ENCODE measurements around the gene PRIM2.
"Not testable (repeated sequence)": the region's sequence is repeated elsewhere in the genome, so short reads cannot be mapped to it uniquely, and the experiment has no call there.

Gene PRIM2

GRCh38 chr6:57432157-57432556 lies 114.7 kb downstream of the PRIM2 start:
- H3K36me3 ChIP-seq (ENCODE audit: control insufficient read depth, insufficient read depth, low read length), result no peaks in the 10 kb centered on the region
- peaks cover 14% of the 10 kb centered on the region for H3K4me1 ChIP-seq (ENCODE audit: control insufficient read depth, insufficient read depth, low read length, poor library complexity, severe bottlenecking)
- no peaks in the 10 kb centered on the region for H3K9me3 ChIP-seq (ENCODE audit: control insufficient read depth, low read length)
- WGBS, 2 experiments (ENCODE audit: insufficient coverage in 2 of 2), result 83% methylated on average over 1 of the region's 2 CpGs
- H3K4me3 ChIP-seq (ENCODE audit: extremely low read depth, insufficient read depth, low read length, poor library complexity, severe bottlenecking), result no peak overlapping the region
- no peak overlapping the region for H3K27ac ChIP-seq (ENCODE audit: low read depth, low read length, severe bottlenecking)

DNA sequence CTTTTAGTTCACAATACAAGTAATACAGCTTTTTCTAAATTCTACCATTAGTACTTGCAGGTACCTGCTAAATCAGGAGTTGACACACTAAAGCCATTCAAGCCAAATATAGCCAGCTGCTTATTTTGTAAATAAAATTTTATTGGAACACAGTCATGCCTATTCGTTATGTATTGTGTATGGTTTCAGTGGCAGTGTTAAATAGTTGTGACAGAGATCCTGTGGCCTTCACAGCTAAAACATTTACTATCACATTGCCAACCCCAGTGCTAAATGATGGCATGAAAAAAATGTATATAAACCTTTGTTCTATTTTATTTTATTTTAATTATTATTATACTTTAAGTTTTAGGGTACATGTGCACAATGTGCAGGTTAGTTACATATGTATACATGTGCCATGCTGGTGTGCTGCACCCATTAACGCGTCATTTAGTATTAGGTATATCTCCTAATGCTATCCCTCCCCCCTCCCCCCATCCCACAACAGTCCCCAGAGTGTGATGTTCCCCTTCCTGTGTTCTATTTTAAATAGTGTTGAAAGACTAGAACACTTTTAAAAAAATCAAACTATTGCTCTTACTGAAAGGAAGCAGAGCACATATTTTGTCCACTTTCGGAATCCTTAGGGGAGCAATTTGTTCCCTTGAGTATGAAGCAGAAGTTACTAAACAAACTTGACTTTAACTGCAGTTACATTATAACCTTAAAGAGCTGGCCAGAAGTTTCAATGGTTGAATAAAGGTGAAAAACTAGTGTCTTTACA lies 115.7 kb downstream of the PRIM2 start:
- Histone ChIP-seq H3K27ac (ENCODE audit: low read depth, low read length, severe bottlenecking) (no peak overlapping the region), H3K36me3 (ENCODE audit: control insufficient read depth, insufficient read depth, low read length) (no peaks in the 10 kb centered on the region), H3K4me1 (ENCODE audit: control insufficient read depth, insufficient read depth, low read length, poor library complexity, severe bottlenecking) (peaks cover 14% of the 10 kb centered on the region), H3K9me3 (ENCODE audit: control insufficient read depth, low read length) (no peaks in the 10 kb centered on the region), H3K4me3 (ENCODE audit: extremely low read depth, insufficient read depth, low read length, poor library complexity, severe bottlenecking) (no peak overlapping the region)
- no CpG with 5 or more reads among the region's 4 CpGs for WGBS, 2 experiments (ENCODE audit: insufficient coverage in 2 of 2)

DNA sequence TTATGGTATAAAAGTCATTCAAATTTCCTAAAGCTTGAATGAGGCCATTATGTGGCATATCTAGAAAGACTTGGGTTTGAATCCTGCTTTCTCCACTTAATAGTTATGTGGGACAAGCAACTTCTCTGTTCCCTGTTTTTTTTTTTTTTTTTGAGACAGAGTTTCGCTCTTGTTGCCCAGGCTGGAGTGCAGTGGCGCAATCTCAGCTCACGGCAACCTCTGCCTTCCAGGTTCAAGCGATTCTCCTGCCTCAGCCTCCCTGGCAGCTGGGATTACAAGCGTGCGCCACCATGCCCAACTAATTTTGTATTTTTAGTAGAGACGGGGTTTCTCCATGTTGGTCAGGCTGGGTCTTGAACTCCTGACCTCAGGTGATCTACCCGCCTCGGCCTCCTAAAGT lies 116.4 kb downstream of the PRIM2 start:
- H3K4me1 ChIP-seq (ENCODE audit: control insufficient read depth, insufficient read depth, low read length, poor library complexity, severe bottlenecking), result peaks cover 14% of the 10 kb centered on the region
- H3K36me3 ChIP-seq (ENCODE audit: control insufficient read depth, insufficient read depth, low read length); H3K4me3 ChIP-seq (ENCODE audit: extremely low read depth, insufficient read depth, low read length, poor library complexity, severe bottlenecking); H3K9me3 ChIP-seq (ENCODE audit: control insufficient read depth, low read length); H3K27ac ChIP-seq (ENCODE audit: low read depth, low read length, severe bottlenecking): not testable (repeated sequence)
- 91 to 92% methylated on average over 4 to 7 of the region's 9 CpGs for WGBS, 2 experiments (ENCODE audit: insufficient coverage in 2 of 2)

GRCh38 chr6:57434944-57435343 lies 117.5 kb downstream of the PRIM2 start:
- H3K27ac ChIP-seq (ENCODE audit: low read depth, low read length, severe bottlenecking), result no peak overlapping the region
- H3K36me3 ChIP-seq (ENCODE audit: control insufficient read depth, insufficient read depth, low read length), result no peaks in the 10 kb centered on the region
- H3K4me1 ChIP-seq (ENCODE audit: control insufficient read depth, insufficient read depth, low read length, poor library complexity, severe bottlenecking), result peaks cover 14% of the 10 kb centered on the region
- H3K9me3 ChIP-seq (ENCODE audit: control insufficient read depth, low read length), result no peaks in the 10 kb centered on the region
- 90 to 100% methylated on average over 3 to 4 of the region's 4 CpGs for WGBS, 2 experiments (ENCODE audit: insufficient coverage in 2 of 2)
- no peak overlapping the region for H3K4me3 ChIP-seq (ENCODE audit: extremely low read depth, insufficient read depth, low read length, poor library complexity, severe bottlenecking)

- Histone ChIP-seq H3K9me3 (ENCODE audit: control insufficient read depth, low read length) (no peaks in the 10 kb centered on the region), H3K4me1 (ENCODE audit: control insufficient read depth, insufficient read depth, low read length, poor library complexity, severe bottlenecking) (peaks cover 14% of the 10 kb centered on the region), H3K36me3 (ENCODE audit: control insufficient read depth, insufficient read depth, low read length) (no peaks in the 10 kb centered on the region), H3K4me3 (ENCODE audit: extremely low read depth, insufficient read depth, low read length, poor library complexity, severe bottlenecking) (no peak overlapping the region), H3K27ac (ENCODE audit: low read depth, low read length, severe bottlenecking) (no peak overlapping the region)
- 75 to 100% methylated on average over 1 to 2 of the region's 3 CpGs for WGBS, 2 experiments (ENCODE audit: insufficient coverage in 2 of 2)
Measured at GRCh38 chr6:57435475-57436160, 118.2 kb downstream of the PRIM2 start.

DNA sequence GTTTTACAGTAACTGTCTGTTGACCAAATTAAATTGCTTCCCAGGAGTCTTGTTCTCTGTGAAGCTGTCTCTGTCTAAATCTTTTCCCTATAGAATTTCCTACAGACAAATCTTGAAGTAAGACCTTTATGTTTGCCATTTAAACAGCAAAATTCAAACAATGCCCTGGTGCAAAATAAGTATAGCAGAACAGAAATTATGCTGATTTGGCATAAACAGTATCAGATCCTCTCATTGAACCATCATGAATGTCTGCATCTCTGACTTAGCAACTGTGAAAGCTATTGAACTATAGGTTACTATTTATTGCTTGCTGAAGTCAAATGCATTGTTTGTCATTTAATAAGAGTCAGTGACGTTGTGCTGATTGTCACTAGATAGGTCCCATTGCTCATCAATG lies 123.3 kb downstream of the PRIM2 start:
- not testable (repeated sequence) for H3K27ac ChIP-seq (ENCODE audit: low read depth, low read length, severe bottlenecking); H3K4me1 ChIP-seq (ENCODE audit: control insufficient read depth, insufficient read depth, low read length, poor library complexity, severe bottlenecking); H3K4me3 ChIP-seq (ENCODE audit: extremely low read depth, insufficient read depth, low read length, poor library complexity, severe bottlenecking); H3K9me3 ChIP-seq (ENCODE audit: control insufficient read depth, low read length); H3K36me3 ChIP-seq (ENCODE audit: control insufficient read depth, insufficient read depth, low read length)
- WGBS, 2 experiments (ENCODE audit: insufficient coverage in 2 of 2), result no CpG with 5 or more reads among the region's 1 CpG

GRCh38 chr6:57442133-57442532 lies 124.7 kb downstream of the PRIM2 start:
- H3K9me3 ChIP-seq (ENCODE audit: control insufficient read depth, low read length); H3K27ac ChIP-seq (ENCODE audit: low read depth, low read length, severe bottlenecking); H3K4me1 ChIP-seq (ENCODE audit: control insufficient read depth, insufficient read depth, low read length, poor library complexity, severe bottlenecking): not testable (repeated sequence)

GRCh38 chr6:57443181-57443580 lies 125.8 kb downstream of the PRIM2 start:
- H3K4me3 ChIP-seq (ENCODE audit: extremely low read depth, insufficient read depth, low read length, poor library complexity, severe bottlenecking); H3K4me1 ChIP-seq (ENCODE audit: control insufficient read depth, insufficient read depth, low read length, poor library complexity, severe bottlenecking); H3K36me3 ChIP-seq (ENCODE audit: control insufficient read depth, insufficient read depth, low read length); H3K9me3 ChIP-seq (ENCODE audit: control insufficient read depth, low read length); H3K27ac ChIP-seq (ENCODE audit: low read depth, low read length, severe bottlenecking): not testable (repeated sequence)
- no CpG with 5 or more reads among the region's 2 CpGs for WGBS, 2 experiments (ENCODE audit: insufficient coverage in 2 of 2)

More at GRCh38 chr6:57442133-57442532, 124.7 kb downstream of the PRIM2 start:
- H3K36me3 ChIP-seq (ENCODE audit: control insufficient read depth, insufficient read depth, low read length); H3K4me3 ChIP-seq (ENCODE audit: extremely low read depth, insufficient read depth, low read length, poor library complexity, severe bottlenecking): not testable (repeated sequence)

DNA sequence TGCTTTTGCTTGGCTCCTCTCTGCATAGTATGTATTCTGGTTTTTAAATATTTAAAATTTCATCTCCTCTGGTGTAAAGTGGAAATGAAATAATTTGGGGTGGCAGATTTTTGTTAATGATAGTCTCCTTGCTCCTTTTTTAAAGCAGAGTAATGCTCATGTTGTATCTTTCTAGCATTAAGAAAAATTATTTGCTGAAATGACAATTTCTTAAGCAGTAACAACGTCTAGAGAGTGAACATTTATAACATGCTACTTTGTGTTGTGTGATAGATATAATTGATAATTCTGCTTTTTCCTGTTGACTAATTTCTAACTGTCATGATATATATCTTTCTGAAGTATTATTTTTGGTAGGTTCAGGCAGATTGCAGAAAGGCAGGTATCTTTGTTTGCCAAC lies 127.4 kb downstream of the PRIM2 start:
- WGBS, 2 experiments (ENCODE audit: insufficient coverage in 2 of 2), result 80% methylated on average over 1 of the region's 1 CpG; no CpG with 5 or more reads in 1 of the 2 experiments
- H3K4me1 ChIP-seq (ENCODE audit: control insufficient read depth, insufficient read depth, low read length, poor library complexity, severe bottlenecking); H3K9me3 ChIP-seq (ENCODE audit: control insufficient read depth, low read length); H3K4me3 ChIP-seq (ENCODE audit: extremely low read depth, insufficient read depth, low read length, poor library complexity, severe bottlenecking); H3K27ac ChIP-seq (ENCODE audit: low read depth, low read length, severe bottlenecking); H3K36me3 ChIP-seq (ENCODE audit: control insufficient read depth, insufficient read depth, low read length): not testable (repeated sequence)

GRCh38 chr6:57445379-57445778 lies 127.9 kb downstream of the PRIM2 start:
- H3K4me1 ChIP-seq (ENCODE audit: control insufficient read depth, insufficient read depth, low read length, poor library complexity, severe bottlenecking); H3K27ac ChIP-seq (ENCODE audit: low read depth, low read length, severe bottlenecking); H3K4me3 ChIP-seq (ENCODE audit: extremely low read depth, insufficient read depth, low read length, poor library complexity, severe bottlenecking): not testable (repeated sequence)

GRCh38 chr6:57445790-57446468 lies 128.5 kb downstream of the PRIM2 start:
- not testable (repeated sequence) for H3K4me3 ChIP-seq (ENCODE audit: extremely low read depth, insufficient read depth, low read length, poor library complexity, severe bottlenecking); H3K36me3 ChIP-seq (ENCODE audit: control insufficient read depth, insufficient read depth, low read length); H3K9me3 ChIP-seq (ENCODE audit: control insufficient read depth, low read length); H3K4me1 ChIP-seq (ENCODE audit: control insufficient read depth, insufficient read depth, low read length, poor library complexity, severe bottlenecking)
- peak overlapping the region; percentile 10 for H3K27ac ChIP-seq (ENCODE audit: low read depth, low read length, severe bottlenecking)
- 100% methylated on average over 1 of the region's 2 CpGs; no CpG with 5 or more reads in 1 of the 2 experiments for WGBS, 2 experiments (ENCODE audit: insufficient coverage in 2 of 2)

More at GRCh38 chr6:57445379-57445778, 127.9 kb downstream of the PRIM2 start:
- H3K36me3 ChIP-seq (ENCODE audit: control insufficient read depth, insufficient read depth, low read length); H3K9me3 ChIP-seq (ENCODE audit: control insufficient read depth, low read length): not testable (repeated sequence)

Data from mesodermal cell (in vitro differentiated cells).